Stimulated activated CD8-positive, alpha-beta memory T cell treated with anti-CD3 and anti-CD28 coated beads, Interleukin-15, amount 100 ng/mL, for 48 hours (primary cell): ENCODE data around the gene ZNF2.

Experiments
- DNase-seq, 2 donors: peaks; one replicate each; pipeline ENCODE4 v3.0.0-alpha.2; 2020; ENCODE audit warnings: low read depth in 2 of 2

ZNF2 gene

GRCh38 chr2:95165371-95166064 lies at the start of gene ZNF2:
Gene ZNF2 (plus strand): TSS chr2:95165809. CDS start chr2:95176227, 10,418 bp downstream.
- DNase-seq, result peak; percentile 94 to 95

GRCh38 chr2:95121093-95121406 lies 44.6 kb upstream of the ZNF2 start:
- DNase-seq, result no peak

- peak; percentile 82 to 83 for DNase-seq
These were observed 44.0 kb upstream of the ZNF2 start, which contains the start of gene MRPS5 for GRCh38 chr2:95121407-95122196. Gene MRPS5 (minus strand): TSS chr2:95121808. CDS start chr2:95121791, 17 bp downstream.

GRCh38 chr2:95122197-95122551 lies 43.4 kb upstream of the ZNF2 start:
- no peak for DNase-seq

GRCh38 chr2:95138702-95139101 lies 26.9 kb upstream of the ZNF2 start:
- DNase-seq, result no peak

GRCh38 chr2:95143838-95144237 lies 21.8 kb upstream of the ZNF2 start:
- no peak for DNase-seq

- no peak for DNase-seq
These were observed 16.1 kb upstream of the ZNF2 start for GRCh38 chr2:95149397-95149984.

GRCh38 chr2:95158441-95158840 lies 7.2 kb upstream of the ZNF2 start:
- DNase-seq, result no peak

GRCh38 chr2:95158891-95159619 lies 6.6 kb upstream of the ZNF2 start:
- no peak for DNase-seq

- DNase-seq, result peak; percentile 62 to 71
These were observed 5.7 kb upstream of the ZNF2 start, which contains the start of gene ZNF514 for GRCh38 chr2:95159690-95160449. Gene ZNF514 (minus strand): TSS chr2:95159848. CDS start chr2:95153253, 6,595 bp downstream.

GRCh38 chr2:95165030-95165370 lies 609 bp upstream of the ZNF2 start:
- DNase-seq, result no peak

- no peak for DNase-seq
These were observed 605 bp downstream of the ZNF2 start for GRCh38 chr2:95166065-95166763.

- no peak for DNase-seq
These were observed 6.3 kb downstream of the ZNF2 start for GRCh38 chr2:95171902-95172301.

GRCh38 chr2:95174031-95174542 lies 8.5 kb downstream of the ZNF2 start:
- no peak for DNase-seq

- DNase-seq, result no peak
These were observed 13.8 kb downstream of the ZNF2 start for GRCh38 chr2:95179451-95179850.

- DNase-seq, result no peak
These were observed 16.2 kb downstream of the ZNF2 start for GRCh38 chr2:95181774-95182173.

- DNase-seq, result no peak
These were observed 19.6 kb downstream of the ZNF2 start for GRCh38 chr2:95185197-95185596.

- DNase-seq, result no peak
These were observed 20.4 kb downstream of the ZNF2 start for GRCh38 chr2:95185973-95186372.

- DNase-seq, result peak; percentile 16 to 20
These were observed 27.3 kb downstream of the ZNF2 start for GRCh38 chr2:95192956-95193355.

- DNase-seq, result no peak
These were observed 38.3 kb downstream of the ZNF2 start for GRCh38 chr2:95203911-95204310.

GRCh38 chr2:95204396-95204795 lies 38.8 kb downstream of the ZNF2 start:
- DNase-seq, result no peak
